CD4-positive, CD25-positive, alpha-beta regulatory T cell (primary cell): ENCODE data around the gene RFT1. TPM values are rescaled to one million over a fixed set of nuclear protein-coding genes. Genes with fewer than 3 reads are reported as not detected.

Experiments used
- ATAC-seq, 2 donors: fragments of 150-1000 bp; cut with Tn5 transposase; one replicate each; pipeline ENCODE4 v1.10.0; 2021; ENCODE audit warnings: low read depth in 2 of 2, moderate number of reproducible peaks in 2 of 2, moderate library complexity in 1 of 2
- DNase-seq, 3 donors: peaks; one replicate each; pipeline versions ENCODE4 v3.0.0 to v3.0.0-alpha.2; 2012 to 2022; ENCODE audit warnings: mixed read lengths in 1 of 3
- H3K27ac ChIP-seq: one replicate; pipeline ENCODE4 v1.7.0; 2013; ENCODE audit warnings: mild to moderate bottlenecking, low read length; ENCODE audit not compliant: insufficient read depth, poor library complexity, severe bottlenecking
- H3K27me3 ChIP-seq: one replicate; pipeline ENCODE4 v1.7.0; 2013; ENCODE audit warnings: low read length; ENCODE audit not compliant: control insufficient read depth, insufficient read depth
- H3K36me3 ChIP-seq: one replicate; pipeline ENCODE4 v1.7.0; 2013; ENCODE audit warnings: mild to moderate bottlenecking, low read length, moderate library complexity; ENCODE audit not compliant: control insufficient read depth, insufficient read depth
- H3K4me1 ChIP-seq: 2 replicates; pipeline ENCODE4 v1.7.0; 2013; ENCODE audit warnings: mild to moderate bottlenecking, low read length; ENCODE audit not compliant: insufficient read depth, control insufficient read depth, poor library complexity, severe bottlenecking
- H3K4me3 ChIP-seq: one replicate; pipeline ENCODE4 v1.7.0; 2013; ENCODE audit warnings: low read depth, mild to moderate bottlenecking, low read length, moderate library complexity
- H3K9me3 ChIP-seq, 2 experiments: 1 replicate in 1 of 2; 2 replicates in 1 of 2; pipeline ENCODE4 v1.7.0; 2013; ENCODE audit warnings: low read length in 2 of 2, mild to moderate bottlenecking in 1 of 2, moderate library complexity in 1 of 2; ENCODE audit not compliant: control insufficient read depth in 2 of 2
- H3K27ac Mint-ChIP-seq, 3 donors: one replicate each; pipeline ENCODE4 v1.8.0; 2020 to 2022; ENCODE audit warnings: mild to moderate bottlenecking in 3 of 3, mixed read lengths in 3 of 3, moderate library complexity in 2 of 3
- H3K27me3 Mint-ChIP-seq: one replicate; pipeline ENCODE4 v1.8.0; 2022; ENCODE audit warnings: mild to moderate bottlenecking, mixed read lengths
- H3K36me3 Mint-ChIP-seq: one replicate; pipeline ENCODE4 v1.8.0; 2020; ENCODE audit warnings: mixed read lengths
- H3K4me1 Mint-ChIP-seq, 4 donors: one replicate each; pipeline ENCODE4 v1.8.0; 2020 to 2022; ENCODE audit warnings: mixed read lengths in 4 of 4, mild to moderate bottlenecking in 1 of 4
- H3K4me3 Mint-ChIP-seq, 4 donors: one replicate each; pipeline ENCODE4 v1.8.0; 2020 to 2022; ENCODE audit warnings: mild to moderate bottlenecking in 4 of 4, mixed read lengths in 4 of 4, moderate library complexity in 3 of 4
- H3K9me3 Mint-ChIP-seq, 7 donors: one replicate each; pipeline ENCODE4 v1.8.0; 2020 to 2022; ENCODE audit warnings: mixed read lengths in 7 of 7, mild to moderate bottlenecking in 3 of 7, moderate library complexity in 2 of 7
- polyA plus RNA-seq, 4 donors: library from polyadenylated mRNA; unstranded; fragments of 300-500 nt; fragmentation: Illumina TruSeq; gene quantifications; one replicate each; pipeline ENCODE4 v1.2.3, GENCODE V29; 2021
- total RNA-seq: library from RNA; stranded (reverse); gene quantifications from one replicate; pipeline ENCODE4 v1.2.3, GENCODE V29; 2022

RFT1 gene
- total and polyA plus RNA-seq, 5 donors from 2014 or later: 12.9 to 27.6 (median 23.9) TPM

GRCh38 chr3:53157974-53158580 lies 27.8 kb upstream of the RFT1 start:
- Mint-ChIP-seq H3K9me3 (peaks cover 0 to 2% (median 0%) of the 10 kb centered on the region in 7 donors), H3K4me3 (peak overlapping the region in 1 of 4 donors; percentile 96), H3K27me3 (peaks cover 43% of the 10 kb centered on the region), H3K27ac (no peak overlapping the region), H3K4me1 (peaks cover 0 to 19% (median 15%) of the 10 kb centered on the region in 4 donors), H3K36me3 (no peaks in the 10 kb centered on the region)
- ATAC-seq: no peak
- DNase-seq: no peak
- Histone ChIP-seq H3K27me3 (no peaks in the 10 kb centered on the region), H3K36me3 (no peaks in the 10 kb centered on the region), H3K4me1 (peaks cover 23% of the 10 kb centered on the region), H3K4me3 (no peak overlapping the region), H3K9me3 (no peaks in the 10 kb centered on the region), H3K27ac (no peak overlapping the region)

- H3K4me3 ChIP-seq: no peak overlapping the region
- ATAC-seq (no peak), DNase-seq (no peak)
- no peaks in the 10 kb centered on the region for H3K36me3 ChIP-seq
- no peaks in the 10 kb centered on the region for H3K9me3 ChIP-seq
- peaks cover 11% of the 10 kb centered on the region for H3K4me1 ChIP-seq
- no peak overlapping the region for H3K27ac ChIP-seq
- Mint-ChIP-seq H3K27me3 (peaks cover 46% of the 10 kb centered on the region), H3K4me1 (peaks cover 0 to 8% (median 5%) of the 10 kb centered on the region in 4 donors), H3K36me3 (no peaks in the 10 kb centered on the region), H3K4me3 (no peak overlapping the region), H3K27ac (no peak overlapping the region), H3K9me3 (peaks cover 0 to 2% (median 0%) of the 10 kb centered on the region in 7 donors)
- H3K27me3 ChIP-seq: no peaks in the 10 kb centered on the region
These were observed 26.2 kb upstream of the RFT1 start for GRCh38 chr3:53156368-53156834.

- no peak overlapping the region for H3K27ac Mint-ChIP-seq
- Histone ChIP-seq H3K27ac (no peak overlapping the region), H3K27me3 (no peaks in the 10 kb centered on the region), H3K9me3 (no peaks in the 10 kb centered on the region), H3K4me3 (no peak overlapping the region), H3K4me1 (peaks cover 10% of the 10 kb centered on the region), H3K36me3 (no peaks in the 10 kb centered on the region)
- no peak overlapping the region for H3K4me3 Mint-ChIP-seq
- DNase-seq (no peak), ATAC-seq (no peak)
- peaks cover 0 to 2% (median 0%) of the 10 kb centered on the region in 7 donors for H3K9me3 Mint-ChIP-seq
- H3K4me1 Mint-ChIP-seq: peaks cover 0 to 8% (median 5%) of the 10 kb centered on the region in 4 donors
- H3K36me3 Mint-ChIP-seq: no peaks in the 10 kb centered on the region
- peaks cover 46% of the 10 kb centered on the region for H3K27me3 Mint-ChIP-seq
These were observed 25.5 kb upstream of the RFT1 start for GRCh38 chr3:53155760-53156159.

- peaks cover 0 to 1% (median 0%) of the 10 kb centered on the region in 4 donors for H3K4me1 Mint-ChIP-seq
- no peak overlapping the region for H3K27ac Mint-ChIP-seq
- H3K4me1 ChIP-seq: peaks cover 1% of the 10 kb centered on the region
- H3K9me3 Mint-ChIP-seq: peaks cover 0 to 2% (median 0%) of the 10 kb centered on the region in 7 donors
- H3K27ac ChIP-seq: no peak overlapping the region
- H3K36me3 ChIP-seq: no peaks in the 10 kb centered on the region
- DNase-seq: no peak
- peaks cover 41% of the 10 kb centered on the region for H3K27me3 Mint-ChIP-seq
- ATAC-seq: no peak
- no peaks in the 10 kb centered on the region for H3K36me3 Mint-ChIP-seq
- no peak overlapping the region for H3K4me3 Mint-ChIP-seq
- H3K9me3 ChIP-seq: no peaks in the 10 kb centered on the region
- H3K27me3 ChIP-seq: no peaks in the 10 kb centered on the region
- no peak overlapping the region for H3K4me3 ChIP-seq
These were observed 24.6 kb upstream of the RFT1 start for GRCh38 chr3:53154881-53155285.

GRCh38 chr3:53153980-53154379 lies 23.7 kb upstream of the RFT1 start:
- H3K36me3 Mint-ChIP-seq: no peaks in the 10 kb centered on the region

GRCh38 chr3:53153264-53153823 lies 23.1 kb upstream of the RFT1 start:
- peaks cover 0 to 2% (median 0%) of the 10 kb centered on the region in 7 donors for H3K9me3 Mint-ChIP-seq
- H3K27ac Mint-ChIP-seq: no peak overlapping the region
- no peak overlapping the region for H3K4me3 Mint-ChIP-seq
- Histone ChIP-seq H3K9me3 (no peaks in the 10 kb centered on the region), H3K27me3 (no peaks in the 10 kb centered on the region), H3K27ac (no peak overlapping the region), H3K4me1 (no peaks in the 10 kb centered on the region), H3K4me3 (no peak overlapping the region), H3K36me3 (no peaks in the 10 kb centered on the region)
- no peaks in the 10 kb centered on the region for H3K36me3 Mint-ChIP-seq
- H3K4me1 Mint-ChIP-seq: no peaks in the 10 kb centered on the region
- H3K27me3 Mint-ChIP-seq: peaks cover 37% of the 10 kb centered on the region
- DNase-seq (no peak), ATAC-seq (no peak)

More at GRCh38 chr3:53153980-53154379, 23.7 kb upstream of the RFT1 start:
- peaks cover 0 to 2% (median 0%) of the 10 kb centered on the region in 7 donors for H3K9me3 Mint-ChIP-seq
- H3K4me1 Mint-ChIP-seq: no peaks in the 10 kb centered on the region
- Histone ChIP-seq H3K36me3 (no peaks in the 10 kb centered on the region), H3K9me3 (no peaks in the 10 kb centered on the region), H3K4me3 (no peak overlapping the region), H3K27me3 (no peaks in the 10 kb centered on the region), H3K27ac (no peak overlapping the region), H3K4me1 (no peaks in the 10 kb centered on the region)
- H3K27me3 Mint-ChIP-seq: peaks cover 41% of the 10 kb centered on the region
- no peak for ATAC-seq
- no peak overlapping the region for H3K27ac Mint-ChIP-seq
- DNase-seq: no peak
- no peak overlapping the region for H3K4me3 Mint-ChIP-seq

DNA sequence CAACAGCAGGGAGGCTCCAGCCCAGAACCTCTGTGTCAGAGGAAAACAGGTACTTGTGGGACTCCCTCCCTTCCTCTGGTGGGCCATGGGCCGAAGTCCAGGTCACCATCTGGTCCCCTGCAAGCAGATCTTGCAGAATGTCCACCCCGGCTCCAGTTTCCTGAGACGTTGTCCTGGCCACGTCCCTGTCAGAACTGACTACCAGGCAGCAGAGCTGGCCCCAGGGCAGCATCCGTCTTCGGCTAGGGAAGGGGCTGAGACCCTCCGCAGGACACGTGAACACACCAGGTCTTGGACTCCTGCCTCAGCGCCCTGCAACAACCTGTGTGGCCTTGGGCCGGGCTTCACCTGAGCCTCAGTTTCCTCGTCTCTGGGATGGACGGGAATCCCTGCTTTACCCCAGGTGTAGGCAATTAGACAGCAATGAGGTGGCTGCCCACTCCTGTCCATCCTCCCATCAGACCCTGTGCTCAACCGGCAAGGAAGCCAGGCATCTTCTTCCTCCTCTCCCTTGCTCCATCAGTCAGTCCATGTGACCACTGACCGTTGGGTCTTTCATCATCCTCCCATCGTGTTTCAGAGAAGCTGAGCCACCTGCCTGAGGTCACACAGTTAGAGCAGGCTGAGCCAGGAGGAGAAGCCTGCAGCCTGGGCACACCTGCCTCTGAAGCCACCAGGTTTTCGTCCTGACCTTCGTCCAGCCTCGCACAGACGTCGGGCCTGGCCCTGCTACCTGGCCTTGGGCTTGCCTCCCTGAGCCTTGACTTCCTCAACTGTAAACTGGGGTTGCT lies 21.8 kb upstream of the RFT1 start:
- Histone ChIP-seq H3K9me3 (no peaks in the 10 kb centered on the region), H3K27me3 (no peaks in the 10 kb centered on the region), H3K27ac (no peak overlapping the region), H3K4me3 (no peak overlapping the region), H3K36me3 (no peaks in the 10 kb centered on the region), H3K4me1 (no peaks in the 10 kb centered on the region)
- no peak for DNase-seq
- H3K4me3 Mint-ChIP-seq: no peak overlapping the region
- H3K27me3 Mint-ChIP-seq: peaks cover 28% of the 10 kb centered on the region
- no peaks in the 10 kb centered on the region for H3K36me3 Mint-ChIP-seq
- H3K27ac Mint-ChIP-seq: no peak overlapping the region
- no peaks in the 10 kb centered on the region for H3K4me1 Mint-ChIP-seq
- peaks cover 0 to 2% (median 0%) of the 10 kb centered on the region in 7 donors for H3K9me3 Mint-ChIP-seq
- no peak for ATAC-seq
